Astrocyte (in vitro differentiated cells and primary cell): Measurements from ENCODE around the gene OR10K2.

Experiments
- EZH2 ChIP-seq: IDR thresholded peaks from 2 replicates; pipeline ENCODE4 v1.6.1; 2012; ENCODE audit warnings: mild to moderate bottlenecking, low read length, inconsistent platforms; ENCODE audit not compliant: insufficient read depth
- TF ChIP-seq, protein P1 (sequence below): IDR thresholded peaks from 2 replicates; pipeline ENCODE4 v1.5.1; 2011; ENCODE audit warnings: low read depth, mild to moderate bottlenecking, inconsistent platforms, low read length, moderate library complexity; ENCODE audit not compliant: insufficient read depth

DNA sequence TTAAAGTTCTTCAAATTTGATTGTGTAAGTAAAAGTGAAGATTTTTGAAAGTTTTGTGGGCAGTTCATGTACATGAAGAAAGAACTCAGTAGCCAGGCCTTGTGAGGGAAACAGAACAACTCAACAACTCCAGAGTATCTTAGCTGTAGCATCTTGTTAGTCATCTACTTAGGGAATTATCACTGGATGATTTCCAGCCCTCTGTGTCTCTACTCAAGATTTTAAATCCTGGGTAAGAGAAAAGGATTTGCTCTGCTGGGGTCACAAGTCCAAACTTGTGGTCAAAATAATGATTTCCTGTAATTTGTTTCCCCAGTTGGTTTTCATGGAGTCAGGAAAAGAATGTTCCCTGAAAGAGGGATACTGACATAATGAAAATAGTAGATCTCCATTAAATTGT, 34.9 kb downstream of the OR10K2 start:
- TF ChIP-seq, protein P1, sequence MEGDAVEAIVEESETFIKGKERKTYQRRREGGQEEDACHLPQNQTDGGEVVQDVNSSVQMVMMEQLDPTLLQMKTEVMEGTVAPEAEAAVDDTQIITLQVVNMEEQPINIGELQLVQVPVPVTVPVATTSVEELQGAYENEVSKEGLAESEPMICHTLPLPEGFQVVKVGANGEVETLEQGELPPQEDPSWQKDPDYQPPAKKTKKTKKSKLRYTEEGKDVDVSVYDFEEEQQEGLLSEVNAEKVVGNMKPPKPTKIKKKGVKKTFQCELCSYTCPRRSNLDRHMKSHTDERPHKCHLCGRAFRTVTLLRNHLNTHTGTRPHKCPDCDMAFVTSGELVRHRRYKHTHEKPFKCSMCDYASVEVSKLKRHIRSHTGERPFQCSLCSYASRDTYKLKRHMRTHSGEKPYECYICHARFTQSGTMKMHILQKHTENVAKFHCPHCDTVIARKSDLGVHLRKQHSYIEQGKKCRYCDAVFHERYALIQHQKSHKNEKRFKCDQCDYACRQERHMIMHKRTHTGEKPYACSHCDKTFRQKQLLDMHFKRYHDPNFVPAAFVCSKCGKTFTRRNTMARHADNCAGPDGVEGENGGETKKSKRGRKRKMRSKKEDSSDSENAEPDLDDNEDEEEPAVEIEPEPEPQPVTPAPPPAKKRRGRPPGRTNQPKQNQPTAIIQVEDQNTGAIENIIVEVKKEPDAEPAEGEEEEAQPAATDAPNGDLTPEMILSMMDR: no peak
- TF ChIP-seq EZH2: no peak
